Measurements from ENCODE around the gene CEP162. TPM values are rescaled to one million over a fixed set of nuclear protein-coding genes. Genes with fewer than 3 reads are reported as not detected.

CEP162 gene
- total RNA-seq, 1 experiment from 2014 or later, result 4.2 TPM

- H3K4me3 ChIP-seq, result no peak overlapping the region
- H3K27me3 ChIP-seq, result no peaks in the 10 kb centered on the region
- no peak for DNase-seq
- no peaks in the 10 kb centered on the region for H3K9me3 ChIP-seq
- H3K36me3 ChIP-seq, result no peaks in the 10 kb centered on the region
Measured at GRCh38 chr6:84082689-84083265, 144.7 kb downstream of the CEP162 start.

- no peaks in the 10 kb centered on the region for H3K9me3 ChIP-seq
- no peaks in the 10 kb centered on the region for H3K27me3 ChIP-seq
Measured at GRCh38 chr6:84081222-84081621, 146.2 kb downstream of the CEP162 start.

GRCh38 chr6:84078335-84078734 lies 149.1 kb downstream of the CEP162 start:
- no peaks in the 10 kb centered on the region for H3K27me3 ChIP-seq
- no peak for DNase-seq
- H3K36me3 ChIP-seq, result no peaks in the 10 kb centered on the region
- no peaks in the 10 kb centered on the region for H3K9me3 ChIP-seq
- H3K4me3 ChIP-seq, result no peak overlapping the region

More at GRCh38 chr6:84081222-84081621, 146.2 kb downstream of the CEP162 start:
- DNase-seq, result no peak
- Histone ChIP-seq H3K36me3 (no peaks in the 10 kb centered on the region), H3K4me3 (no peak overlapping the region)

GRCh38 chr6:84077645-84078044 lies 149.8 kb downstream of the CEP162 start:
- no peak for DNase-seq
- H3K36me3 ChIP-seq, result no peaks in the 10 kb centered on the region
- no peaks in the 10 kb centered on the region for H3K9me3 ChIP-seq
- H3K27me3 ChIP-seq, result no peaks in the 10 kb centered on the region
- H3K4me3 ChIP-seq, result no peak overlapping the region

- Histone ChIP-seq H3K4me3 (no peak overlapping the region), H3K9me3 (no peaks in the 10 kb centered on the region), H3K36me3 (no peaks in the 10 kb centered on the region), H3K27me3 (no peaks in the 10 kb centered on the region)
- peak; percentile 6 for DNase-seq
Measured at GRCh38 chr6:84074988-84075781, 152.3 kb downstream of the CEP162 start.

Other genes starting within 250 kb of the CEP162 start
- gene MRAP2, start 193.9 kb downstream of the CEP162 start, total RNA-seq (2014; rRNA removed; shearing (Covaris generic); ENCODE audit: low replicate concordance), result 3.1 and 3.5 TPM in 2 replicates